Aorta (tissue), 5 donors: ENCODE results near the gene TYR. TPM values are rescaled to one million over a fixed set of nuclear protein-coding genes. Genes with fewer than 3 reads are reported as not detected.

ENCODE experiments used
- ATAC-seq: fragments of 200-7000 bp; cut with Tn5 transposase; one replicate; pipeline ENCODE4 v1.9.1; 2022; ENCODE audit warnings: moderate library complexity; ENCODE audit not compliant: low FRiP score
- DNase-seq, 2 donors: peaks; one replicate each; pipeline ENCODE4 v3.0.0-alpha.2; 2020
- H3K27ac ChIP-seq, 2 donors: one replicate each; pipeline ENCODE4 v1.5.1; 2013; ENCODE audit warnings: low read length in 2 of 2, mild to moderate bottlenecking in 2 of 2, moderate library complexity in 2 of 2, control low read depth in 1 of 2, inconsistent platforms in 1 of 2, low read depth in 1 of 2
- H3K27me3 ChIP-seq, 2 donors: one replicate each; pipeline ENCODE4 v1.6.1; 2013; ENCODE audit warnings: control low read depth in 1 of 2, low read length in 1 of 2, mild to moderate bottlenecking in 1 of 2, moderate library complexity in 1 of 2; ENCODE audit not compliant: insufficient read depth in 2 of 2, control insufficient read depth in 1 of 2
- H3K36me3 ChIP-seq, 2 donors: one replicate each; pipeline ENCODE4 v1.6.1; 2013; ENCODE audit warnings: control low read depth in 1 of 2, low read length in 1 of 2, mild to moderate bottlenecking in 1 of 2; ENCODE audit not compliant: insufficient read depth in 2 of 2, control insufficient read depth in 1 of 2
- H3K4me1 ChIP-seq, 2 donors: one replicate each; pipeline ENCODE4 v1.6.1; 2013; ENCODE audit warnings: low read length in 2 of 2, control low read depth in 1 of 2, mild to moderate bottlenecking in 1 of 2, moderate library complexity in 1 of 2; ENCODE audit not compliant: insufficient read depth in 2 of 2, control insufficient read depth in 1 of 2
- H3K4me3 ChIP-seq, 2 donors: one replicate each; pipeline ENCODE4 v1.5.1; 2013; ENCODE audit warnings: low read length in 2 of 2, control low read depth in 1 of 2, mild to moderate bottlenecking in 1 of 2
- H3K9me3 ChIP-seq: one replicate; pipeline ENCODE4 v1.6.1; 2013; ENCODE audit warnings: mild to moderate bottlenecking, low read length; ENCODE audit not compliant: control insufficient read depth
- WGBS, 2 donors: extraction: QIAGEN DNeasy Blood & Tissue Kit; methylation state at CpG; one replicate each; pipeline ENCODE4 v1.1.7; 2013; 5-methylcytosine and 5-hydroxymethylcytosine counted together
- intact Hi-C, 2 donors: fragments of 100-400 bp; cut with DNase I; formaldehyde crosslinking; loops; one replicate each; pipeline versions ENCODE4 v1.14.2 to v1.15.0; 2022
- polyA plus RNA-seq, 2 donors: library from polyadenylated mRNA; stranded (reverse); fragments of 200-250 nt; gene quantifications; one replicate each; pipeline ENCODE4 v1.2.3, GENCODE V29; 2013
- total RNA-seq, 2 donors: library from RNA; stranded (reverse); fragmentation: NEBNext Ultra II Directional; extraction: Animal tissue kit (Norgen Biotek cat#: 25700); gene quantifications; one replicate each; pipeline ENCODE4 v1.2.1, GENCODE V29; 2021
- donor health status: healthy with polysubstance abuse.
- donor health status: Bipolar disorder and iron deficiency.
- donor health status: DM: no; HTN: no; CAD: no.
- donor health status: DM: no; HTN: no; CAD: no.
- donor health status: DM: yes; HTN: yes; CAD: no.

The TYR gene
- total and polyA plus RNA-seq, 4 donors: not detected

GRCh38 chr11:89181111-89181510, 3.4 kb downstream of the TYR start:
- Histone ChIP-seq H3K4me1 (peaks cover 0 to 2% of the 10 kb centered on the region in 2 donors), H3K27me3 (no peaks in the 10 kb centered on the region), H3K9me3 (no peaks in the 10 kb centered on the region), H3K4me3 (peak overlapping the region in 1 of 2 donors; percentile 41), H3K36me3 (no peaks in the 10 kb centered on the region), H3K27ac (peak overlapping the region in 1 of 2 donors; percentile 36)
- intact Hi-C loops: loop anchor here in 1 of 2 donors (5.0 kb wide), 1 partner anchor 201 kb away; no protein-coding TSS in a partner anchor
- WGBS, 2 donors: 55 to 56% methylated on average over 2 of the region's 2 CpGs
- no peak for ATAC-seq
- DNase-seq: no peak

- no peaks in the 10 kb centered on the region for H3K9me3 ChIP-seq
- peaks cover 0 to 2% of the 10 kb centered on the region in 2 donors for H3K4me1 ChIP-seq
- no peak overlapping the region for H3K27ac ChIP-seq
- no peaks in the 10 kb centered on the region for H3K27me3 ChIP-seq
- DNase-seq: no peak
- no peak overlapping the region for H3K4me3 ChIP-seq
- 36 to 43% methylated on average over 5 of the region's 5 CpGs for WGBS, 2 donors
- no peak for ATAC-seq
- intact Hi-C loops: loop anchor here in 1 of 2 donors (5.0 kb wide), 1 partner anchor 199 kb away; no protein-coding TSS in a partner anchor
- H3K36me3 ChIP-seq: no peaks in the 10 kb centered on the region
These were observed 5.3 kb downstream of the TYR start for GRCh38 chr11:89182773-89183518.

- no peak overlapping the region for H3K27ac ChIP-seq
These were observed 6.3 kb downstream of the TYR start for GRCh38 chr11:89184021-89184420.

GRCh38 chr11:89189776-89190175, 12.1 kb downstream of the TYR start:
- ATAC-seq (no peak), DNase-seq (no peak)
- Histone ChIP-seq H3K4me3 (no peak overlapping the region), H3K36me3 (no peaks in the 10 kb centered on the region), H3K27ac (no peak overlapping the region), H3K9me3 (no peaks in the 10 kb centered on the region), H3K27me3 (no peaks in the 10 kb centered on the region), H3K4me1 (peaks cover 0 to 2% of the 10 kb centered on the region in 2 donors)
- WGBS, 2 donors: 84 to 90% methylated on average over 2 of the region's 2 CpGs
- intact Hi-C loops: no loop called here

More at GRCh38 chr11:89184021-89184420, 6.3 kb downstream of the TYR start:
- DNase-seq (no peak), ATAC-seq (no peak)
- 0 to 5% methylated on average over 3 of the region's 3 CpGs for WGBS, 2 donors
- H3K4me1 ChIP-seq: peaks cover 0 to 2% of the 10 kb centered on the region in 2 donors
- no peaks in the 10 kb centered on the region for H3K36me3 ChIP-seq
- no peaks in the 10 kb centered on the region for H3K9me3 ChIP-seq
- intact Hi-C loops: loop anchor here in 1 of 2 donors (5.0 kb wide), 1 partner anchor 198 kb away; no protein-coding TSS in a partner anchor
- no peak overlapping the region for H3K4me3 ChIP-seq
- no peaks in the 10 kb centered on the region for H3K27me3 ChIP-seq

- Histone ChIP-seq H3K9me3 (no peaks in the 10 kb centered on the region), H3K4me3 (no peak overlapping the region), H3K4me1 (peaks cover 0 to 1% of the 10 kb centered on the region in 2 donors), H3K27me3 (no peaks in the 10 kb centered on the region), H3K36me3 (no peaks in the 10 kb centered on the region), H3K27ac (no peak overlapping the region)
- WGBS, 2 donors: 6 to 7% methylated on average over 1 of the region's 1 CpG
- intact Hi-C loops: no loop called here
- ATAC-seq: no peak
- DNase-seq: no peak
These were observed 23.5 kb downstream of the TYR start for GRCh38 chr11:89201138-89201537.

- Histone ChIP-seq H3K27me3 (no peaks in the 10 kb centered on the region), H3K27ac (no peak overlapping the region), H3K4me3 (no peak overlapping the region), H3K9me3 (no peaks in the 10 kb centered on the region), H3K36me3 (no peaks in the 10 kb centered on the region), H3K4me1 (peaks cover 0 to 1% of the 10 kb centered on the region in 2 donors)
- intact Hi-C loops: no loop called here
- ATAC-seq (no peak), DNase-seq (no peak)
These were observed 26.1 kb downstream of the TYR start for GRCh38 chr11:89203814-89204213.

GRCh38 chr11:89205378-89205777, 27.7 kb downstream of the TYR start:
- DNase-seq (no peak), ATAC-seq (no peak)
- Histone ChIP-seq H3K27ac (no peak overlapping the region), H3K36me3 (no peaks in the 10 kb centered on the region), H3K4me1 (no peaks in the 10 kb centered on the region), H3K27me3 (no peaks in the 10 kb centered on the region), H3K4me3 (no peak overlapping the region), H3K9me3 (no peaks in the 10 kb centered on the region)
- intact Hi-C loops: no loop called here

GRCh38 chr11:89220684-89221339, 43.1 kb downstream of the TYR start:
- no peak overlapping the region for H3K27ac ChIP-seq
- intact Hi-C loops: no loop called here
- H3K27me3 ChIP-seq: no peaks in the 10 kb centered on the region
- H3K4me3 ChIP-seq: no peak overlapping the region
- H3K4me1 ChIP-seq: no peaks in the 10 kb centered on the region
- 77 to 81% methylated on average over 8 of the region's 8 CpGs for WGBS, 2 donors
- DNase-seq (no peak), ATAC-seq (no peak)
- no peaks in the 10 kb centered on the region for H3K9me3 ChIP-seq
- H3K36me3 ChIP-seq: no peaks in the 10 kb centered on the region

- H3K36me3 ChIP-seq: no peaks in the 10 kb centered on the region
- WGBS, 2 donors: 61 to 71% methylated on average over 1 of the region's 1 CpG
These were observed 57.4 kb downstream of the TYR start for GRCh38 chr11:89235083-89235482.

More at GRCh38 chr11:89235083-89235482, 57.4 kb downstream of the TYR start:
- DNase-seq (no peak), ATAC-seq (no peak)
- Histone ChIP-seq H3K4me1 (no peaks in the 10 kb centered on the region), H3K27ac (no peak overlapping the region), H3K27me3 (no peaks in the 10 kb centered on the region), H3K4me3 (no peak overlapping the region), H3K9me3 (no peaks in the 10 kb centered on the region)
- intact Hi-C loops: no loop called here
